Spleen (tissue), 7 donors: ENCODE measurements around the gene FA2H.

Source experiments
- POLR2AphosphoS5 ChIP-seq, 3 donors: sonication (generic); formaldehyde crosslinking; IDR thresholded peaks; one replicate each; pipeline ENCODE4 v1.5.1; 2017; ENCODE audit warnings: antibody characterized with exemption in 3 of 3
- TF ChIP-seq, protein P1 (sequence below), 11 experiments: fragments of 200-600 bp in 7 of 11; fragments of 450-650 bp in 4 of 11; sonication (generic) in 4 of 11; IDR thresholded peaks in 8 of 11; conservative IDR thresholded peaks in 3 of 11; 1 replicate in 7 of 11; 2 replicates in 4 of 11; pipeline versions ENCODE4 v1.4.0 to v1.8.0; 2016 to 2021; ENCODE audit warnings: antibody characterized with exemption in 11 of 11, inconsistent platforms in 4 of 11, mild to moderate bottlenecking in 1 of 11
- donor health status: DM: no; HTN: no; CAD: no; lungs with moderate emphysema.
- donor health status: DM: no; HTN: no; CAD: no.
- donor health status: DM: no; HTN: no; CAD: no.

DNA sequence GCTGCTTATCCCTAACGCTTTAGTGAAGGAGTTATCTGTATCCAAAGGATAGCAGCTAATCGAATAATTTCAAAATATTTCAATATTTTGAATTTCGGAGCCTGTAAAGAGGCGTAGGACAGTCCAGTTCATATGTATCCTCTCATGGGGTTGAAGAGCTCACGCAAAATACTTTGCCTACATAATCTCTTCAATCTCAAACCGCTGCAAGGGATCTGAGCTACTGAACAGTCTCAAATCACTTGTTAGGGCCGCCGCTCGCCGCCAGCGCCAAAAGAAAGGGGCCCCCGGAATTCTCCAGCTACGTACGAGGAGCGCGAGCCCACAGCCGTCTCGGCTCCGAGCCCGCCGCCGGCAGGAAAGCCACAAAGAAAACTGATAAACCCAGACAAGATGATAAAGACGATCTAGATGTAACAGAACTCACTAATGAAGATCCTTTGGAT lies 107.3 kb downstream of the FA2H start:
- TF ChIP-seq, protein P1, sequence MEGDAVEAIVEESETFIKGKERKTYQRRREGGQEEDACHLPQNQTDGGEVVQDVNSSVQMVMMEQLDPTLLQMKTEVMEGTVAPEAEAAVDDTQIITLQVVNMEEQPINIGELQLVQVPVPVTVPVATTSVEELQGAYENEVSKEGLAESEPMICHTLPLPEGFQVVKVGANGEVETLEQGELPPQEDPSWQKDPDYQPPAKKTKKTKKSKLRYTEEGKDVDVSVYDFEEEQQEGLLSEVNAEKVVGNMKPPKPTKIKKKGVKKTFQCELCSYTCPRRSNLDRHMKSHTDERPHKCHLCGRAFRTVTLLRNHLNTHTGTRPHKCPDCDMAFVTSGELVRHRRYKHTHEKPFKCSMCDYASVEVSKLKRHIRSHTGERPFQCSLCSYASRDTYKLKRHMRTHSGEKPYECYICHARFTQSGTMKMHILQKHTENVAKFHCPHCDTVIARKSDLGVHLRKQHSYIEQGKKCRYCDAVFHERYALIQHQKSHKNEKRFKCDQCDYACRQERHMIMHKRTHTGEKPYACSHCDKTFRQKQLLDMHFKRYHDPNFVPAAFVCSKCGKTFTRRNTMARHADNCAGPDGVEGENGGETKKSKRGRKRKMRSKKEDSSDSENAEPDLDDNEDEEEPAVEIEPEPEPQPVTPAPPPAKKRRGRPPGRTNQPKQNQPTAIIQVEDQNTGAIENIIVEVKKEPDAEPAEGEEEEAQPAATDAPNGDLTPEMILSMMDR (IDR thresholded peaks at IDR 0.05 in 8 of 11, conservative IDR thresholded peaks at IDR 0.05 in 3 of 11) = no peak
- no peak for TF ChIP-seq POLR2AphosphoS5 (IDR thresholded peaks at IDR 0.05)
